Measurements from ENCODE around the gene CYFIP2. TPM values are rescaled to one million over a fixed set of nuclear protein-coding genes. Genes with fewer than 3 reads are reported as not detected.

CYFIP2 gene
- total RNA-seq, 1 donor from 2014 or later: 96.8 TPM

DNA sequence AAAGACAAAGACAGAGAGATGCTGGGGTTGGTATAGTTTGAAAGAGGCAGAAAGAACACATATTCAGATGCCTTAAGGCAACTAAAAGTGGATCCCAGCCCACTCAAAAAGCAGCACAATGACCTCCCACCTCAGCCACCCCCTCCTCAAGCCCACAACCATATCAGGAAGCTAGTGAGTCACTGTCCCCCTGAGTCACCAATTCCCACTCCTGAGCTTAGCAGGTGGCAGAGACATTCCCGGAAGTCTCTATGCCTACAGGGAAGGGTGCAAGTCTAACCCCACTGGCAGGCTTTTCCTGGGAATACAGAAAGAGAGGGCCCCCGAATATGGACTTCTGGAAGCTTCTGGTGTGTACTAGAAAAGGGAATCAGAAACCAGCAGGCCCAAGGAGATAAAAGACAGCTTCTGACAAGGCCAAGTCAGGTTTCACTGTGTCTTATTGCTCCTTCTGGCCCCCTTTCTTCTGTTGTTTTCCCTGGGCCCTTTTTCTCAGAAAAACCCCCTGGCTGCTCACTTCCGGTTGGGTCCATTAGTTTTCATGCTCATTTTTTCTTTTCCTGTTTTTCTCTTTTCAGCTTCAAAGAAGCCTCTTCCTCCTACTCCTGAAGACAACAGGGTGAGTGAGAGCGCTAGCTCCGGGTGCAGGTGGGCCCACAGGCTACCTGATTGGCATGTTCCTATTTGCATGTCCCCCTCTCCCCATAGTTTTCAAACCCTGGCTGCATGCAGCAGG, 48.5 kb upstream of the CYFIP2 start:
- no peak overlapping the region for H3K4me3 Mint-ChIP-seq (ENCODE audit: unreplicated experiment)
- no peaks in the 10 kb centered on the region for H3K36me3 ChIP-seq (ENCODE audit: insufficient read depth, low read length)
- H2AFZ ChIP-seq (ENCODE audit: low read depth, low read length): no peak overlapping the region
- DNase-seq (ENCODE audit: low read depth): no peak
- no peaks in the 10 kb centered on the region for H3K36me3 Mint-ChIP-seq (ENCODE audit: low read depth, unreplicated experiment)
- no peaks in the 10 kb centered on the region for H3K27me3 ChIP-seq (ENCODE audit: insufficient read depth, low read length)
- peaks cover 4% of the 10 kb centered on the region for H3K4me1 ChIP-seq (ENCODE audit: insufficient read depth, low read length)
- no peak overlapping the region for H3K9ac ChIP-seq (ENCODE audit: low read length)
- H3K27me3 Mint-ChIP-seq (ENCODE audit: low read depth, unreplicated experiment): no peaks in the 10 kb centered on the region
- H3K79me2 ChIP-seq (ENCODE audit: insufficient read depth, low read length): no peaks in the 10 kb centered on the region
- no peak overlapping the region for H3K4me2 ChIP-seq (ENCODE audit: low read length)
- no peak overlapping the region for H3K27ac Mint-ChIP-seq (ENCODE audit: unreplicated experiment)
- H3K9me3 Mint-ChIP-seq (ENCODE audit: unreplicated experiment): no peaks in the 10 kb centered on the region
- no peak overlapping the region for H3K27ac ChIP-seq (ENCODE audit: low read depth, low read length)
- no peaks in the 10 kb centered on the region for H4K20me1 ChIP-seq (ENCODE audit: insufficient read depth, low read length)
- H3K4me1 Mint-ChIP-seq (ENCODE audit: low read depth, unreplicated experiment): peaks cover 18% of the 10 kb centered on the region
- no peak for TF ChIP-seq EZH2 (IDR thresholded peaks at IDR 0.05; ENCODE audit: insufficient read depth, low read length)
- TF ChIP-seq, protein P1, sequence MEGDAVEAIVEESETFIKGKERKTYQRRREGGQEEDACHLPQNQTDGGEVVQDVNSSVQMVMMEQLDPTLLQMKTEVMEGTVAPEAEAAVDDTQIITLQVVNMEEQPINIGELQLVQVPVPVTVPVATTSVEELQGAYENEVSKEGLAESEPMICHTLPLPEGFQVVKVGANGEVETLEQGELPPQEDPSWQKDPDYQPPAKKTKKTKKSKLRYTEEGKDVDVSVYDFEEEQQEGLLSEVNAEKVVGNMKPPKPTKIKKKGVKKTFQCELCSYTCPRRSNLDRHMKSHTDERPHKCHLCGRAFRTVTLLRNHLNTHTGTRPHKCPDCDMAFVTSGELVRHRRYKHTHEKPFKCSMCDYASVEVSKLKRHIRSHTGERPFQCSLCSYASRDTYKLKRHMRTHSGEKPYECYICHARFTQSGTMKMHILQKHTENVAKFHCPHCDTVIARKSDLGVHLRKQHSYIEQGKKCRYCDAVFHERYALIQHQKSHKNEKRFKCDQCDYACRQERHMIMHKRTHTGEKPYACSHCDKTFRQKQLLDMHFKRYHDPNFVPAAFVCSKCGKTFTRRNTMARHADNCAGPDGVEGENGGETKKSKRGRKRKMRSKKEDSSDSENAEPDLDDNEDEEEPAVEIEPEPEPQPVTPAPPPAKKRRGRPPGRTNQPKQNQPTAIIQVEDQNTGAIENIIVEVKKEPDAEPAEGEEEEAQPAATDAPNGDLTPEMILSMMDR (IDR thresholded peaks at IDR 0.05; ENCODE audit: insufficient read depth, low read depth, low read length): no peak
- FAIRE-seq: no peak
- no peak overlapping the region for H3K4me3 ChIP-seq (ENCODE audit: insufficient read depth, low read depth, low read length)
- no peaks in the 10 kb centered on the region for H3K9me3 ChIP-seq (ENCODE audit: insufficient read depth, low read depth, low read length)

DNA sequence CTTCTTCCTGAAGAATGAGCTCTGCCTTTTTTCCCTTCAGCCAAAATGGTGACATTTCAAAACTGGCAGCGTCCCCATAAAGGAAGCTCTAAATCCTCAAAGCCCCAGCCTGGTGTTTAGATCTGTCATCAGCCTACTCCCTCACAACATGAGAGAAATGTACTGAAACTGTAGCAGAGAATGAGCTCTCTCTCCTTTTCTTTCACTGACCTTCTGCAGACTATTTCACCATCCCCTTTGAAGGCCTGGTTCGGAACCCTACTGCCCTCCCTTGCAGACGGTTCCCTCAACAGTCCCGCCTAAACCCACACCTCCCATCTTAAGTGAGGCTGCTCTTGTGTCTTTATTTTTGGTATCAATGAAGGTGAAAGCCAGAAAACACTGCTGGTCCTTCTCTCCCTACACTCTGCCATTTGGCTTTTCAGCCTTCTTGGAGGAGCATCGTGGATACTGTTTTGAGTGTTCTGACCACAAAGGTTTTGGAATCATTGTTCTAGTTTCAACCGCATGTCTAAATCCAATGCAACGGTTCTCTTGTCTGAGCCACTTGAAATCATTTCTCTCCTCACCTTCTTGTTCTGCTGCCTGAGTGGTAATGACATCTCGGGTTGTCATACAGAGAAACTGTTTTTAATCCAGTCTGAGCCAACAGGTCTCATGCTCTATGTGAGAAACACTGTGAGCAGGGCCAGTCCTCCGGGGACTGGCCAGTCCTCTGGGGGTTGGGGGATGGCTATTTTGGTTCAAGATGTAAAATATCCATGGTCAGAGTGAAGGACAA, 46.2 kb upstream of the CYFIP2 start:
- Histone ChIP-seq H3K36me3 (ENCODE audit: insufficient read depth, low read length) (no peaks in the 10 kb centered on the region), H3K4me2 (ENCODE audit: low read length) (no peak overlapping the region), H4K20me1 (ENCODE audit: insufficient read depth, low read length) (no peaks in the 10 kb centered on the region), H3K27ac (ENCODE audit: low read depth, low read length) (no peak overlapping the region), H3K9ac (ENCODE audit: low read length) (no peak overlapping the region), H3K4me1 (ENCODE audit: insufficient read depth, low read length) (peaks cover 11% of the 10 kb centered on the region), H3K4me3 (ENCODE audit: insufficient read depth, low read depth, low read length) (no peak overlapping the region), H3K79me2 (ENCODE audit: insufficient read depth, low read length) (no peaks in the 10 kb centered on the region), H3K9me3 (ENCODE audit: insufficient read depth, low read depth, low read length) (no peaks in the 10 kb centered on the region), H2AFZ (ENCODE audit: low read depth, low read length) (no peak overlapping the region), H3K27me3 (ENCODE audit: insufficient read depth, low read length) (no peaks in the 10 kb centered on the region)
- FAIRE-seq (no peak), DNase-seq (ENCODE audit: low read depth) (no peak)
- TF ChIP-seq, protein P1 (IDR thresholded peaks at IDR 0.05; ENCODE audit: insufficient read depth, low read depth, low read length): no peak
- no peak for TF ChIP-seq EZH2 (IDR thresholded peaks at IDR 0.05; ENCODE audit: insufficient read depth, low read length)
- Mint-ChIP-seq H3K27ac (ENCODE audit: unreplicated experiment) (peak overlapping the region; percentile 15), H3K4me1 (ENCODE audit: low read depth, unreplicated experiment) (peaks cover 28% of the 10 kb centered on the region), H3K4me3 (ENCODE audit: unreplicated experiment) (no peak overlapping the region), H3K9me3 (ENCODE audit: unreplicated experiment) (no peaks in the 10 kb centered on the region), H3K27me3 (ENCODE audit: low read depth, unreplicated experiment) (no peaks in the 10 kb centered on the region), H3K36me3 (ENCODE audit: low read depth, unreplicated experiment) (no peaks in the 10 kb centered on the region)
